Mesenchymal stem cell (in vitro differentiated cells and primary cell): ENCODE results near the gene USP22.

ENCODE experiments used
- DNase-seq: peaks from one replicate; pipeline ENCODE4 v3.0.0-alpha.2; 2013
- H2AFZ ChIP-seq: one replicate; pipeline ENCODE4 v1.6.1; 2013; ENCODE audit warnings: low read depth, mild to moderate bottlenecking, control low read depth, inconsistent platforms, low read length, moderate library complexity
- H2AK5ac ChIP-seq: 2 replicates; pipeline ENCODE4 v1.6.1; 2013; ENCODE audit warnings: low read length, moderate library complexity, mild to moderate bottlenecking, inconsistent platforms; ENCODE audit not compliant: severe bottlenecking
- H2BK120ac ChIP-seq: one replicate; pipeline ENCODE4 v1.6.1; 2013; ENCODE audit warnings: low read depth, mild to moderate bottlenecking, inconsistent platforms, low read length, moderate library complexity
- H2BK12ac ChIP-seq, 2 experiments: one replicate each; pipeline ENCODE4 v1.6.1; 2013; ENCODE audit warnings: inconsistent platforms in 2 of 2, low read length in 2 of 2, mild to moderate bottlenecking in 2 of 2, moderate library complexity in 2 of 2, control low read depth in 1 of 2
- H2BK15ac ChIP-seq: one replicate; pipeline ENCODE4 v1.6.1; 2013; ENCODE audit warnings: mild to moderate bottlenecking, low read depth, inconsistent platforms; ENCODE audit not compliant: poor library complexity, severe bottlenecking
- H2BK5ac ChIP-seq: 2 replicates; pipeline ENCODE4 v1.6.1; 2013; ENCODE audit warnings: low read depth, mild to moderate bottlenecking, low read length, control low read depth, inconsistent platforms; ENCODE audit not compliant: poor library complexity, severe bottlenecking
- H3K14ac ChIP-seq, 2 experiments: one replicate each; pipeline ENCODE4 v1.6.1; 2013; ENCODE audit warnings: inconsistent platforms in 2 of 2, low read length in 2 of 2, control low read depth in 1 of 2, mild to moderate bottlenecking in 1 of 2, moderate library complexity in 1 of 2
- H3K18ac ChIP-seq, 2 experiments: one replicate each; pipeline ENCODE4 v1.6.1; 2013; ENCODE audit warnings: inconsistent platforms in 2 of 2, low read length in 2 of 2, control low read depth in 1 of 2, low read depth in 1 of 2, mild to moderate bottlenecking in 1 of 2
- H3K23ac ChIP-seq, 2 experiments: one replicate each; pipeline ENCODE4 v1.6.1; 2013; ENCODE audit warnings: inconsistent platforms in 2 of 2, low read length in 2 of 2, mild to moderate bottlenecking in 2 of 2, moderate library complexity in 2 of 2, control low read depth in 1 of 2
- H3K27ac ChIP-seq: 2 replicates; pipeline ENCODE4 v1.5.1; 2013; ENCODE audit warnings: mild to moderate bottlenecking, moderate library complexity, low read length, control low read depth, inconsistent platforms; ENCODE audit not compliant: poor library complexity, severe bottlenecking
- H3K27me3 ChIP-seq, 2 experiments: 2 replicates each; pipeline versions ENCODE4 v1.6.1 to v1.7.0; 2013; ENCODE audit warnings: low read length in 2 of 2, mild to moderate bottlenecking in 2 of 2, moderate library complexity in 2 of 2, control low read depth in 1 of 2, inconsistent platforms in 1 of 2; ENCODE audit not compliant: control insufficient read depth in 1 of 2, insufficient read depth in 1 of 2
- H3K36me3 ChIP-seq, 2 experiments: 2 replicates each; pipeline versions ENCODE4 v1.6.1 to v1.7.0; 2013; ENCODE audit warnings: low read length in 2 of 2, control low read depth in 1 of 2, inconsistent platforms in 1 of 2, low read depth in 1 of 2, mild to moderate bottlenecking in 1 of 2; ENCODE audit not compliant: insufficient read depth in 2 of 2, control insufficient read depth in 1 of 2
- H3K4ac ChIP-seq, 2 experiments: one replicate each; pipeline ENCODE4 v1.6.1; 2013; ENCODE audit warnings: inconsistent platforms in 2 of 2, low read length in 2 of 2, mild to moderate bottlenecking in 2 of 2, moderate library complexity in 2 of 2, control low read depth in 1 of 2, low read depth in 1 of 2
- H3K4me1 ChIP-seq: 2 replicates; pipeline ENCODE4 v1.6.1; 2013; ENCODE audit warnings: low read depth, low read length, control low read depth; ENCODE audit not compliant: control insufficient read depth, insufficient read depth
- H3K4me2 ChIP-seq: 2 replicates; pipeline ENCODE4 v1.6.1; 2013; ENCODE audit warnings: low read length, mild to moderate bottlenecking, inconsistent platforms; ENCODE audit not compliant: poor library complexity, severe bottlenecking
- H3K4me3 ChIP-seq, 2 experiments: 2 replicates each; pipeline versions ENCODE4 v1.5.1 to v1.7.0; 2013; ENCODE audit warnings: low read length in 2 of 2, mild to moderate bottlenecking in 2 of 2, control low read depth in 1 of 2, low read depth in 1 of 2; ENCODE audit not compliant: insufficient read depth in 1 of 2
- H3K79me1 ChIP-seq: replicated peaks from 2 replicates; pipeline ENCODE4 v1.6.1; 2013; ENCODE audit warnings: mild to moderate bottlenecking, control low read depth, low read length, inconsistent platforms; ENCODE audit not compliant: poor library complexity, severe bottlenecking
- H3K9ac ChIP-seq: 2 replicates; pipeline ENCODE4 v1.7.0; 2013; ENCODE audit warnings: mild to moderate bottlenecking, low read length, moderate library complexity
- H3K9me3 ChIP-seq: 2 replicates; pipeline ENCODE4 v1.7.0; 2013; ENCODE audit warnings: mild to moderate bottlenecking, low read length; ENCODE audit not compliant: control insufficient read depth
- H4K8ac ChIP-seq: one replicate; pipeline ENCODE4 v1.6.1; 2013; ENCODE audit warnings: inconsistent platforms, mild to moderate bottlenecking, low read length, moderate library complexity
- H4K91ac ChIP-seq: one replicate; pipeline ENCODE4 v1.6.1; 2013; ENCODE audit warnings: mild to moderate bottlenecking, low read length, inconsistent platforms
- WGBS: methylation state at CpG from one replicate; pipeline ENCODE4 v1.1.7; 2013; ENCODE audit warnings: mixed read lengths; 5-methylcytosine and 5-hydroxymethylcytosine counted together

USP22 gene

GRCh38 chr17:21014498-21014897, 28.3 kb downstream of the USP22 start:
- Histone ChIP-seq H3K9me3 (no peaks in the 10 kb centered on the region), H3K14ac (no peak overlapping the region), H3K18ac (no peak overlapping the region), H2AFZ (no peak overlapping the region), H3K4me3 (no peak overlapping the region), H2BK15ac (no peak overlapping the region), H4K91ac (no peak overlapping the region), H2BK12ac (no peak overlapping the region), H3K4me2 (no peak overlapping the region), H3K36me3 (peaks cover 84 to 98% of the 10 kb centered on the region in 2 experiments), H3K27ac (no peak overlapping the region), H2AK5ac (no peak overlapping the region), H3K4me1 (peaks cover 1% of the 10 kb centered on the region), H2BK120ac (no peak overlapping the region), H3K23ac (no peak overlapping the region), H3K9ac (no peak overlapping the region), H2BK5ac (no peak overlapping the region), H3K27me3 (no peaks in the 10 kb centered on the region), H4K8ac (no peak overlapping the region), H3K79me1 (peaks cover 12% of the 10 kb centered on the region), H3K4ac (no peak overlapping the region)
- DNase-seq = no peak
- 98% methylated on average over 11 of the region's 11 CpGs for WGBS

GRCh38 chr17:21013983-21014382, 28.8 kb downstream of the USP22 start:
- H3K4ac ChIP-seq = no peak overlapping the region
- no peak overlapping the region for H4K8ac ChIP-seq
- H3K18ac ChIP-seq = no peak overlapping the region
- no peak overlapping the region for H2BK12ac ChIP-seq
- no peak overlapping the region for H3K4me3 ChIP-seq
- H3K14ac ChIP-seq = no peak overlapping the region
- no peak overlapping the region for H2BK120ac ChIP-seq
- no peak overlapping the region for H3K4me2 ChIP-seq
- no peaks in the 10 kb centered on the region for H3K27me3 ChIP-seq
- no peak overlapping the region for H2AK5ac ChIP-seq
- H3K9me3 ChIP-seq = no peaks in the 10 kb centered on the region
- no peak overlapping the region for H3K23ac ChIP-seq
- no peak overlapping the region for H2BK5ac ChIP-seq
- H3K27ac ChIP-seq = no peak overlapping the region
- no peak for DNase-seq
- H3K79me1 ChIP-seq = peaks cover 11% of the 10 kb centered on the region
- 94% methylated on average over 9 of the region's 9 CpGs for WGBS
- H3K36me3 ChIP-seq = peaks cover 86 to 98% of the 10 kb centered on the region in 2 experiments
- no peak overlapping the region for H2AFZ ChIP-seq
- H2BK15ac ChIP-seq = no peak overlapping the region
- H4K91ac ChIP-seq = no peak overlapping the region
- peaks cover 1% of the 10 kb centered on the region for H3K4me1 ChIP-seq
- no peak overlapping the region for H3K9ac ChIP-seq

- Histone ChIP-seq H3K9ac (no peak overlapping the region), H3K4ac (no peak overlapping the region)
- no peak for DNase-seq
Measured at GRCh38 chr17:21012736-21013135, 30.1 kb downstream of the USP22 start.

GRCh38 chr17:21010705-21011596, 31.9 kb downstream of the USP22 start:
- Histone ChIP-seq H3K4ac (no peak overlapping the region), H4K8ac (no peak overlapping the region)

More at GRCh38 chr17:21012736-21013135, 30.1 kb downstream of the USP22 start:
- Histone ChIP-seq H3K4me3 (no peak overlapping the region), H2BK5ac (no peak overlapping the region), H2AK5ac (no peak overlapping the region), H3K79me1 (peaks cover 14% of the 10 kb centered on the region), H3K27me3 (no peaks in the 10 kb centered on the region), H2BK15ac (no peak overlapping the region), H3K4me1 (peaks cover 1% of the 10 kb centered on the region), H2BK12ac (no peak overlapping the region), H3K4me2 (no peak overlapping the region), H4K91ac (no peak overlapping the region), H3K14ac (no peak overlapping the region), H3K36me3 (peaks cover 84 to 98% of the 10 kb centered on the region in 2 experiments), H2BK120ac (no peak overlapping the region), H2AFZ (no peak overlapping the region), H3K23ac (no peak overlapping the region), H3K9me3 (no peaks in the 10 kb centered on the region), H3K27ac (no peak overlapping the region), H3K18ac (no peak overlapping the region), H4K8ac (no peak overlapping the region)
- WGBS = 93% methylated on average over 8 of the region's 8 CpGs

More at GRCh38 chr17:21010705-21011596, 31.9 kb downstream of the USP22 start:
- Histone ChIP-seq H3K27ac (no peak overlapping the region), H3K14ac (no peak overlapping the region), H2BK5ac (no peak overlapping the region), H2BK120ac (no peak overlapping the region), H3K9me3 (no peaks in the 10 kb centered on the region), H3K18ac (no peak overlapping the region), H2BK15ac (no peak overlapping the region), H3K4me1 (peaks cover 1% of the 10 kb centered on the region), H3K4me2 (no peak overlapping the region), H2BK12ac (no peak overlapping the region), H3K36me3 (peaks cover 79 to 97% of the 10 kb centered on the region in 2 experiments), H2AK5ac (no peak overlapping the region), H3K23ac (no peak overlapping the region), H3K79me1 (peaks cover 13% of the 10 kb centered on the region), H3K4me3 (no peak overlapping the region), H3K27me3 (no peaks in the 10 kb centered on the region), H4K91ac (no peak overlapping the region), H2AFZ (no peak overlapping the region), H3K9ac (no peak overlapping the region)
- no peak for DNase-seq
- 95% methylated on average over 27 of the region's 27 CpGs for WGBS
